Measurements from ENCODE around the gene TNFRSF13B. TPM values are rescaled to one million over a fixed set of nuclear protein-coding genes. Genes with fewer than 3 reads are reported as not detected.
"Not testable (repeated sequence)": the region's sequence is repeated elsewhere in the genome, so short reads cannot be mapped to it uniquely, and the experiment has no call there.

Gene TNFRSF13B
- total RNA-seq, 1 donor from 2014 or later = not detected

GRCh38 chr17:17004997-17005614, 33.2 kb upstream of the TNFRSF13B start:
- not testable (repeated sequence) for DNase-seq

GRCh38 chr17:17004251-17004996, 32.5 kb upstream of the TNFRSF13B start:
- no peak for DNase-seq

GRCh38 chr17:17002731-17003715, 31.1 kb upstream of the TNFRSF13B start:
- not testable (repeated sequence) for DNase-seq

DNA sequence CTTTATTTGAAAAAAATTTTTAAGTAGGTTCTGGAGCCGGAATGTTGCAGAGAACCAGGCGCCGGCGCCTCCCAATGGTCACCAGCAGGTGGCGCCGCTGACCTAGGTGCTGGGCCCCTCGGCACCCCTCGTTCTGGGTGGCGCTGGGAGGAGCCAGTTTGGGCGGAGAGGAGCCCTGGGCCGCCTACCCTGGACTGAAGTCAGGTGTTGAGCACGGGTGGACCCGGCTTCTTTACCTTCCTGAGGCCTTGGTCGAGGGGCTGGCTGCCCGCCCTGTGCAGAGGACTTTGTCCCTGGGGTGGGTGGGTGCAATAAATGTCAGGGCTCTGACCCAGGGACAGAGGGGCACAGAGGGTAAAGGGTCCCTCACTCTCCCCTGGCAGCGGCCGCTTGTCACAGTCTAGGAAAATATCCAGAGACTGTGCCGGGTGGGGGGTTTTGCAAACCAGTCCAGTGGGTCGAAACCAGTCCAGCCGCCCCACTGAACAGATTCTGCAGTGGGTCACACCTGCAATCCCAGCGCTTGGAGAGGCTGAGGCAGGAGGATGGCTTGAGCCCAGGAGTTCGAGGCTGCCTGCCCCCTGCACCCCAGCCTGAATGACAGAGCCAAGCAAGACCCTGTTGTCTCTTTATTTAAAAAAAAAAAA, 30.1 kb upstream of the TNFRSF13B start:
- peak; percentile 69 for DNase-seq

GRCh38 chr17:17001076-17001777, 29.3 kb upstream of the TNFRSF13B start:
- DNase-seq = no peak

- no peak for DNase-seq
These were observed 28.2 kb upstream of the TNFRSF13B start for GRCh38 chr17:16999931-17000625.

- DNase-seq = no peak
These were observed 25.9 kb upstream of the TNFRSF13B start for GRCh38 chr17:16997514-16998429.

DNA sequence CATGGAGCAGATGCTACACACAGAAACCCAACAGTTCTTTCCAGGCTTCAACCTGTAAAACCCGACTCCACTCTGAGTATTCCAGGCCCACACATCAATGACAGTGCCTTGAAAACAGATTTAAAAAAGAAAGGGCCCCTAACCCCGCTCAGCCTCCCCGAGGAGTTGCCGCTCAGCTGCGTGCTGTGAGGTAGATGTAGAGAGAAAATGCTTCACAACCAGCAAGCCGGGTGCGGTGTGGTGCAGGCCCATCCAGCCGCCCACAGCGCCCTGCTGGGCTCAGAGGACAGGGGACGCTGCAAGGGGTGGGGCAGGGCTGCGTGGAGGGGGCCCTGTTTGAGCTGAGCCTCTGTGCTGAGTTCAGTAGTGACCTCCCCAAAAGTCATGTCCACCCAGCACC, 24.8 kb upstream of the TNFRSF13B start:
- DNase-seq = not testable (repeated sequence)

GRCh38 chr17:16995930-16996329, 24.0 kb upstream of the TNFRSF13B start:
- no peak for DNase-seq

GRCh38 chr17:16994631-16995030, 22.7 kb upstream of the TNFRSF13B start:
- DNase-seq = no peak

DNA sequence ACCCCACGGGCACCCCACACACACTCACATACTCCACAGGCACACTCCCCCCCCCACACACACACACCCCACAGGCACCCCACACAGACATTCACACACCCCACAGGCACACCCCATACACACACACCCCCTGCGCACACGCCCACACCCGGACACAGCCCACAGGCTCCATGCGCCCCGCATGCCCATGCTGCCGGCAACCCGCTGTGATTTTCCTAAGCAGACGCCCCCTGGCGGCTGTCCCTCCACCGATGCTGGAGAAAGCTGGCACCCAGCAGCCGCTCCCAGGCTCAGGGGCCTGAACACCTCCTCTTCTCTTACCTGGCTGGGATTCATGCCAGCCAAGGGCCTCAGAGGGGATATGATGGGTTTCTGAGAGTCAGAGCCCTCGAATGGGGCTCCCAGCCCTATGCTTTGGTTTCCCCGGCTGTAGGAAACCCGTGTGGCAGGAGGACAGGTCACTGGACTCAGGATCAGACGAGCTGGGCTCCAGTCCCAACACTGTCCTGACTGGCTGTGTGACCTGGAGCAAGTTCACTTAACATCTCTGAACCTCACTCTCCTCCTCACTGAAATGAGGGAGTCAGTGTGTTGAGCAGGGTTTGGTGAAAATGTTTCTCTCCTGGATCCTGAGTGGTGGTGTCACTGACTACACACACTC, 19.6 kb upstream of the TNFRSF13B start:
- peak; percentile 82 for DNase-seq

GRCh38 chr17:16989953-16990860, 18.3 kb upstream of the TNFRSF13B start:
- DNase-seq = no peak

GRCh38 chr17:16989230-16989952, 17.5 kb upstream of the TNFRSF13B start:
- no peak for DNase-seq

DNA sequence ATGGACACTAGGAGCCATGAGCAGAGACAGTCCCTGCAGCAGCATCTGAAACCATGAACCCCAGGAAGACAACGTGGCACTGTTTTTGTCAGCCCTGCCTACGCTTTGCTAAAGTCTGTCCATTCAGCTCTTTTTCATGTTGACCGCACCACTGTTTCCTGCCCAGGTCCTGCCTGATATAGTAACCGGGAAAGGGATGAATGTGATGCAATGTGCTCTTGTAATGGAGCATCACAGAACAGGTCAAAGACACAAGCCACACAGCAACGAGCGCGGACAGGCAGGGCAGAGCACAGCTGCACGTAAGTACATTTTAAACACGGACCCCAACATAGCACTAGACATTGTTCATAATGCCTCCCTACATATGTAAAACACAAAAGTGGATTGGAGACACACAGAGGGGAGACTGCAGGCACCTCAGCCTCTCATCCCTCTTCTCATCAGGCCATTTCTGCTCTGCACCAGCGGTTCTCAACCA, 16.9 kb upstream of the TNFRSF13B start:
- no peak for DNase-seq

DNA sequence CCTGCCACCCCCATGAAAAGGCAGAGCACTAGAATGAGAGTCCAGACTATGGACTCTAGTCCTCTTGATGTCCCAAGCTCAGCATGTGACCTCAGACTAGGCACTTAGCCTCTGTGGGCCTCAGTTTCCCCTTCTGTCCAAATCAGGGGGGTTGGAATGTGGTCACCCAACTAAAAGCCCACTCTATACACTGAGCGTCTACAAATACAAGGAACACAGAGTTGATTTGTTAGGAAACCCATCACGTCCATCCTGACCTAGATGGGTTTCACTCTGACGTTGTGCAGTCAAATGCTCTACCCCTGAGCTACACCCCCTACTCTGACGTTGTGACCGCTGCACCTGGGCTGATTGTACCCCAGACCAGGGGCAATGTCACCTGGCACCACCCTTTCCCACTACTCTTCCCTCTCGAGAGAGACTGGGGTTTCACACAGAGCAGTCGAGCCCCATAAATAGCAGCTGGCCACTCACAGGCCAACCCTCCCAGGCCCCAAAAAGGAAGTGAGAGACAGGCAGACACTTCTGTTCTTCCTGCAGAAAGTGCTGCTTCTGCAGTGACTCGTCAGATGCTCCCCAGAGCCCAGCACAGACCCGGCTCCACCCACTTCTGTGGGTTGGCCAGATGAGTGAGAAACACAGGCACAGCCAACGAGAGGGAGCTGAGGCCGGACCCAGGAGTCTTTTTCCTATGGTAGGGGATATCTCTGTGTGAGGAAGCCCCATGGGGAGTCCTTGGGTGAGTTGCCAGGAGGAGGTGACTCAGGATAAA, 16.1 kb upstream of the TNFRSF13B start:
- DNase-seq = peak; percentile 12

DNA sequence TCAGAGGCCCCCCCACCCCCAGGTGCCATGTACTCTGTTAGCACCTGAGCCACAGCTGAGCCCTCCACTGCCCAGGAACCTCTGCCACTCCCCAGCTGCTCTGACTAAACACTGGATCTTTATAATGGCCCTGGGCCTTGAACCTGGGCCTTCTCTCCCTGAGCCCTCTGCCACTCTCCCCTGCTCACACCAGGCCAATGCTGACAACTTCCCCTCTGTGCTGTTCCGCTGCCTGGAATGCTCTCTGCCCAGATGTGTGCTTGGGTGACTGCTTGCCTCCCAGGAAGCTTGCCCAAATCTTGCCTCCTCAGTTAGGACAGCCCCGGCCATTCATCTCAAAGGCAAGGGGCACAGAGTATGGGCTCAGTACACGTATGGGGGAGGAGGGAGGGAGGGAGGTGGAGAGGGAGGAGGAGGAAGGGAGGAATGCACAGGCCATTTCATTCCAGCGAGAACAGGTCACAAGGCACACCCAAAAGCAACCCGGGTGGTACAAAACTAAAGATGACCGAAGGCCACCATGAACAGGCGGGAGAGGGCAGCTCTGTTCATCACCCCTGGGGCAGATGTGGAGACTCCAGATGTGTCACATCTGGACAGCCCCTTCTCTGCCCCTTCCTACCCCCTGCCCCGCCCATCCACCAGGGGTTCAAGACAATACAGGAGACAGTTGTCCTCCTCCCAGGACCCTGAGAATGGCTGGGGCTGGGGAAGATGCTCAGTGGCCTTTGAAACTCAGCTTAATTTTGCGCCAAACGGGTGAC, 15.3 kb upstream of the TNFRSF13B start:
- no peak for DNase-seq
